Body of pancreas (tissue), 4 donors: ENCODE results near the gene TBX21. TPM values are rescaled to one million over a fixed set of nuclear protein-coding genes. Genes with fewer than 3 reads are reported as not detected.

Experiments used
- ATAC-seq: fragments of 150-250 bp; one replicate; pipeline ENCODE4 v1.9.1; 2016
- DNase-seq, 4 donors: peaks; one replicate each; pipeline ENCODE4 v3.0.0-alpha.2; 2019
- H3K27ac ChIP-seq, 4 donors: fragments of 200-600 bp; sonication (generic); 1 replicate in 3 of 4; 2 replicates in 1 of 4; pipeline versions ENCODE4 v1.5.1 to v1.6.1; 2016 to 2019; ENCODE audit warnings: mild to moderate bottlenecking in 1 of 4, mixed read lengths in 1 of 4, moderate library complexity in 1 of 4
- H3K27me3 ChIP-seq, 2 donors: fragments of 200-600 bp; sonication (generic); one replicate each; pipeline ENCODE4 v1.6.0; 2016; ENCODE audit warnings: mild to moderate bottlenecking in 1 of 2
- H3K36me3 ChIP-seq, 2 donors: fragments of 200-600 bp; sonication (generic); replicated peaks in 1 of 2; 2 replicates each; pipeline ENCODE4 v1.5.1; 2016; ENCODE audit warnings: low read depth in 2 of 2; ENCODE audit not compliant: insufficient read depth in 1 of 2
- H3K4me1 ChIP-seq: fragments of 200-600 bp; sonication (generic); one replicate; pipeline ENCODE4 v1.6.0; 2016
- H3K4me3 ChIP-seq, 2 donors: fragments of 200-600 bp; sonication (generic); 1 replicate in 1 of 2; 2 replicates in 1 of 2; pipeline ENCODE4 v1.5.1; 2016 to 2019
- H3K9me3 ChIP-seq, 3 donors: fragments of 200-600 bp; sonication (generic); 1 replicate in 2 of 3; 2 replicates in 1 of 3; pipeline ENCODE4 v1.5.1; 2016
- POLR2A ChIP-seq, 3 donors: fragments of 450-650 bp; IDR thresholded peaks; one replicate each; pipeline ENCODE4 v1.6.1; 2016; ENCODE audit warnings: antibody characterized with exemption in 3 of 3, mild to moderate bottlenecking in 2 of 3
- WGBS, 2 donors: methylation state at CpG; one replicate each; pipeline ENCODE4 v1.1.5; 2017; 5-methylcytosine and 5-hydroxymethylcytosine counted together
- intact Hi-C: fragments of 100-400 bp; cut with DNase I; formaldehyde crosslinking; loops from one replicate; pipeline ENCODE4 v1.15.1; 2023
- total RNA-seq, 2 donors: library from RNA; depleted of rRNA; stranded (reverse); fragments of >200 nt; gene quantifications; one replicate each; pipeline ENCODE4 v1.1.0, GENCODE V29; 2016
- TF ChIP-seq, protein P1 (sequence below), 7 experiments: fragments of 450-650 bp in 4 of 7; fragments of 200-600 bp in 3 of 7; sonication (generic) in 3 of 7; IDR thresholded peaks; one replicate each; pipeline ENCODE4 v1.5.1; 2016 to 2019; ENCODE audit warnings: antibody characterized with exemption in 7 of 7

The TBX21 gene
- total RNA-seq, 2 donors from 2014 or later: 1.0 TPM; not detected in 1

DNA sequence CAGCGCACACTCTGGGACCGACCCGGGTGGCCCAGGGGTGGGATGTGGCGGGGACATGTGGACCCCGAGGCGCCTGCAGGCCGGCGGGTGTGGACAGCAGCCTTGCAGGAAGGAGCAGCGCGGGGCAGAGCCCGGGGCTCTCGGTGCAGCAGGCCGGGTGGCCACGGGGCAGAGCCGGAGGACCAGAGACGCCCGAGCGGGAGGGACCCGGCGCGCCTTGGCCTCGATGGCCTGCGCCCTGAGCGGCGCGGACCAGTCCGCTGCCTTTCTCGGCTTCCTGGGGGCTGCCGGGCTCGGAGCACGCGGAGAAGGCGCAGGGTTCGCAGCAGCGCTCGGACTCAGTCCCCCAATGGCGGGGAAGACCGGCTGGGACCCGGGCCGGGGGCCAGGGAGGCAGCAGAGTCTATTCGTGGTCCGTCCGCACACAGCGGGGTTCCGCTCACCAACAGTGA is 45.2 kb downstream of the TBX21 start:
- TF ChIP-seq, protein P1, sequence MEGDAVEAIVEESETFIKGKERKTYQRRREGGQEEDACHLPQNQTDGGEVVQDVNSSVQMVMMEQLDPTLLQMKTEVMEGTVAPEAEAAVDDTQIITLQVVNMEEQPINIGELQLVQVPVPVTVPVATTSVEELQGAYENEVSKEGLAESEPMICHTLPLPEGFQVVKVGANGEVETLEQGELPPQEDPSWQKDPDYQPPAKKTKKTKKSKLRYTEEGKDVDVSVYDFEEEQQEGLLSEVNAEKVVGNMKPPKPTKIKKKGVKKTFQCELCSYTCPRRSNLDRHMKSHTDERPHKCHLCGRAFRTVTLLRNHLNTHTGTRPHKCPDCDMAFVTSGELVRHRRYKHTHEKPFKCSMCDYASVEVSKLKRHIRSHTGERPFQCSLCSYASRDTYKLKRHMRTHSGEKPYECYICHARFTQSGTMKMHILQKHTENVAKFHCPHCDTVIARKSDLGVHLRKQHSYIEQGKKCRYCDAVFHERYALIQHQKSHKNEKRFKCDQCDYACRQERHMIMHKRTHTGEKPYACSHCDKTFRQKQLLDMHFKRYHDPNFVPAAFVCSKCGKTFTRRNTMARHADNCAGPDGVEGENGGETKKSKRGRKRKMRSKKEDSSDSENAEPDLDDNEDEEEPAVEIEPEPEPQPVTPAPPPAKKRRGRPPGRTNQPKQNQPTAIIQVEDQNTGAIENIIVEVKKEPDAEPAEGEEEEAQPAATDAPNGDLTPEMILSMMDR (IDR thresholded peaks at IDR 0.05): no peak
- no peak for TF ChIP-seq POLR2A (IDR thresholded peaks at IDR 0.05)
- no peak for DNase-seq
- WGBS, 2 donors: 30% methylated on average over 37 of the region's 45 CpGs; no CpG with 5 or more reads in 1 of the 2 donors

DNA sequence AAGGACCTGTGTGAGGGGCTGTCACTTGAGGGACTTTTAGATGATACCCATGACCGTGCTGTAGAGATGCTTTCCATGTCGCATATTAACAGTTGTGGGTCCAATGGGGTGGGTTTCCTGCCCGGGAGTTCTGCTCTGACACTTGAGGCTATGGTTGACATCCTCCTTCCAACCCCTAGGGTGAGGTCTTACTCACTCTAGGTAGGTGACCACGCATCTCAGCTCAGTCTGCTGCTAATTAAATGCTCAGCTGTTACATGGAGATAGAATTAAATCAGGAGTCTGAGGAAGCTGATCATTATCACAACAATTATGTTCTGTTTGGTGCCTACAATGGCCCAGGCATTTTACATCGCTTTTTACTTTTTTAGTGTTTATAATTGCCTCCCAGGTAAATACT is 48.4 kb downstream of the TBX21 start:
- DNase-seq (no peak), ATAC-seq (no peak)
- TF ChIP-seq, protein P1 (IDR thresholded peaks at IDR 0.05): no peak
- no peak for TF ChIP-seq POLR2A (IDR thresholded peaks at IDR 0.05)
- H3K27me3 ChIP-seq: no peaks in the 10 kb centered on the region
- WGBS, 2 donors: 53 to 80% methylated on average over 5 of the region's 5 CpGs
- no peak overlapping the region for H3K27ac ChIP-seq
- no peak overlapping the region for H3K4me3 ChIP-seq
- H3K36me3 ChIP-seq: no peaks in the 10 kb centered on the region
- no peaks in the 10 kb centered on the region for H3K9me3 ChIP-seq
- intact Hi-C loops: no loop called here
- H3K4me1 ChIP-seq: no peaks in the 10 kb centered on the region

More for the DNA sequence above, 45.2 kb downstream of the TBX21 start:
- ATAC-seq: no peak
- H3K36me3 ChIP-seq: no peaks in the 10 kb centered on the region
- intact Hi-C loops: no loop called here
- no peak overlapping the region for H3K4me3 ChIP-seq
- H3K9me3 ChIP-seq: no peaks in the 10 kb centered on the region
- no peak overlapping the region for H3K27ac ChIP-seq
- H3K4me1 ChIP-seq: no peaks in the 10 kb centered on the region
- peaks cover 0 to 16% of the 10 kb centered on the region in 2 donors for H3K27me3 ChIP-seq

DNA sequence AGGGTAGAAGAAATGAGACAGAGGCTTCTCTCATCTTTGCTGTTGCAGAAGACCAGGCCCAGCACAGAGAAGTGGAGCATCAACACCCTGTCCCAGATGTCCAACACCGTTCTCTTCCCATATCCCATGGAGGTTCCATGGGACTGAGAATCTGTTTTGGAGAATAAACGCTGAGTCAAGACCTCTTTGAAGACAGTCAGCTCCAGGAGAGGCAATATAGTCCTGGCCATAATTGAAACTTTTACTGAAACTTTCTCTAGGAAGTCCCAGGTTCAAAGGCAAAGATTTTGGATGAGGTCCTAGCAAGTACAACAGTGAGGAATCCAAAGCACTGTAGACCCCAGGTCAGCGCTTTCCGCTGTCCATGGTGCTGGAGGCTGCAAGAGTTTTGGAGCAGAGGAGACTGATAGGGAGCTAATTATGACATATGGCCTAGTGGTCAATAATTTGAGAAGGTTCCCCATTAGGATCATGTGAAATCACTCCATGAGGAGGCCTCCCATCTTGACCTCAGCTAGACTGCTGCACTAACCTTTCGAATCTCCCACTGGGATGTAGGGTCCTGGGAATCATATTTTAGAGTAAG is 52.6 kb downstream of the TBX21 start:
- H3K9me3 ChIP-seq: no peaks in the 10 kb centered on the region
- WGBS, 2 donors: 42 to 63% methylated on average over 5 of the region's 5 CpGs
- DNase-seq: no peak
- ATAC-seq: no peak
- intact Hi-C loops: no loop called here
- H3K4me3 ChIP-seq: no peak overlapping the region
- peaks cover 0 to 6% of the 10 kb centered on the region in 2 donors for H3K27me3 ChIP-seq
- H3K27ac ChIP-seq: no peak overlapping the region
- peaks cover 9% of the 10 kb centered on the region for H3K4me1 ChIP-seq
- H3K36me3 ChIP-seq: no peaks in the 10 kb centered on the region
- no peak for TF ChIP-seq POLR2A (IDR thresholded peaks at IDR 0.05)
- TF ChIP-seq, protein P1 (IDR thresholded peaks at IDR 0.05): no peak

DNA sequence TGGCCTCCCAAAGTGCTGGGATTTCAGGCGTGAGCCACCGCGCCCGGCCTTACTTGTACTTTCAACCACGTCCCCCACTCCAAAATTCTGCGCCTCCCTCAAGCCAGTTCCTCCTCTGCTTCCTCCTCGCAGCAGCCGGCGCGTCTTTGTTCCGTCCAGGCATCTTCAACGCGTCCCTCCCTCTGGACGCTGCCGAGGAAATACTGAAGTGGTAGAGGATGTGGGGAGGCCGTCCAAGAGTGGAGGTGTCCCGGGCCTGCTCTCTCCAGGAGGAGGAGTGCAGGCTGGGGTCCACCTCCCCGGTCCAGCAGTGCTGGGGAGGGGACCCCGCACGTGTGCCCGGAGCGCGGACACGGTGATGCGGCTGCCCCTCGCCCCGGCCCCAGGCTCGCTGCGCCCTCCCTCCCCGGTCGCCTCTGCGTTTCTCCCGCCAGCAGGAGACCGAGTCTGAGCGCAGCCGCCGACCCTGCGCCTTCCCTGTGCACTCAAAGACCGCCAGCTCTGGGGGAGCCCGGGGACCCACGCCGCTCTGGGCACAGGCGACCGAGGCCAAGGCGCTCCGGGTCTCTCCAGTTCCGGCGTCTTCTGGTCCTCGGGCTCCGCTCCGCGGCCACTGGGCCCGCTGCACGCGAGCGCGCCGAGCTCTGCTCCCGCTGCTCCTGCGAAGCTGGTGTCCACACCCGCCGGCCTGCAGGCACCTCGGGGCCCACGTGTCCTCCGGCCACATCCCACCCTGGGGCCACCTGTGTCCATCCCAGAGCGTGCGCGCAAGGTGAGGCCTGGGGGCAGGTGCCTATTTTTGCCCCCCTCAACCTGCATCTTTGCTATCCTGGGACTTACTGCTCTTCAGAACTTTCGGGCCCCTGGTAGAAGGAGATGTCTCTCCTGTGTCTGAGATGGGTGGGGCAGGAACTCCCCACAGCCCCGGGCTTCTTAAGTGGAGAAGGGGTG is 56.9 kb downstream of the TBX21 start:
- no peak overlapping the region for H3K27ac ChIP-seq
- WGBS, 2 donors: 2 to 9% methylated on average over 21 to 69 of the region's 70 CpGs
- H3K9me3 ChIP-seq: no peaks in the 10 kb centered on the region
- no peaks in the 10 kb centered on the region for H3K36me3 ChIP-seq
- H3K4me1 ChIP-seq: peaks cover 9% of the 10 kb centered on the region
- TF ChIP-seq POLR2A (IDR thresholded peaks at IDR 0.05): no peak
- TF ChIP-seq, protein P1 (IDR thresholded peaks at IDR 0.05): peak; percentile 31 to 62 (median 55)
- intact Hi-C loops: no loop called here
- H3K4me3 ChIP-seq: peak overlapping the region in 1 of 2 donors; percentile 13
- H3K27me3 ChIP-seq: peaks cover 0 to 6% of the 10 kb centered on the region in 2 donors
- ATAC-seq (peak; percentile 94), DNase-seq (peak; percentile 61 to 71 (median 64))
